Sciatic nerve (tissue), 2 donors: ENCODE results near the gene CIB2. TPM values are rescaled to one million over a fixed set of nuclear protein-coding genes. Genes with fewer than 3 reads are reported as not detected.

Experiments used
- ATAC-seq: fragments of 200-7000 bp; cut with Tn5 transposase; one replicate; pipeline ENCODE4 v1.9.1; 2020; ENCODE audit warnings: mild to moderate bottlenecking, moderate library complexity
- DNase-seq: peaks from one replicate; pipeline ENCODE4 v3.0.0-alpha.2; 2020; ENCODE audit warnings: low spot score
- intact Hi-C: fragments of 100-400 bp; cut with DNase I; formaldehyde crosslinking; loops from one replicate; pipeline ENCODE4 v1.14.2; 2022
- total RNA-seq: library from RNA; stranded (reverse); fragmentation: NEBNext Ultra II Directional; extraction: Animal tissue kit (Norgen Biotek cat#: 25700); gene quantifications from one replicate; pipeline ENCODE4 v1.2.1, GENCODE V29; 2021
- donor health status: DM: no; HTN: no; CAD: no.
- donor health status: DM: no; HTN: no; CAD: no.

Gene CIB2
- total RNA-seq, 1 donor from 2014 or later = 5.4 TPM

DNA sequence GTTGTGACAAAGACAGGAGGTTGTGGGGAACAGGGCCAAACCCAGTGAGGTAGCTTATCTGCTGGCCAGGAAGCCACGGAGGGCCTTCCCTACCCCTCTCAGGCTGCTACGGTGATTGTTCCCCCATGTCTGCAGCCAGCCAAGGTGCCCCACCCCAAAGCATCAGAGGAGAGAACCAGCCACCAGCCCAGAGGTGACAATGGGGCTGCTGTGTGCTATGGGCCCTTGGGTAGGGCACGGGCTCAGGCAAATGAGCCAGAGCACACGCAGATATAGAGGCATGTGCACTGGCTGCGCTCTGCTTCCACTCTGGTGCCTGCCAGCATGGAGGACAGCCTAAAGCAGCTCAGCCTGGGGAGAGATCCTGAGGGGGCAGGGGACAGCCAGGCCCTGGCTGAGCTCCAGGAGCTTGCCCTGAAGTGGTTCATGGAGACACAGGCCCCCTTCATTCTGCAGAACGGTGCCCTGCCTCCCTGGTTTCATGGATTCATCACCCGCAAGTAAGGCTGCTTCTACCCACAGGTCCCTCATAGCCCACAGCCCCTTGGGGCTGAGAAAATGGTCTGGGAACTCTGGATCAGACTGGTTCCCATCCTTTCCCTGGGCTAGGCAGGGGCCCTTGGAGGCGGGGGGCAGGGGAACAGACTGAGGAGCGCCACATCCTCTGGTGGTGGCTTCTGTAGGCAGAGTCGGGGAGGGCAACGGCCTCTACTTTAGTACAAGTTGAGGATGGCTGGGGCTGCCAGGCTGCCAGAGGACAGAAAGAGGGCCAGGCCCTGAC lies 38.8 kb downstream of the CIB2 start, which contains the start of gene SH2D7:
Gene SH2D7 (plus strand): TSS at position 301 of the 781 bp plus-strand sequence. CDS start 24 bp downstream, at position 325.
- ATAC-seq (peak; percentile 8), DNase-seq (peak; percentile 56)
- intact Hi-C loops = no loop called here

DNA sequence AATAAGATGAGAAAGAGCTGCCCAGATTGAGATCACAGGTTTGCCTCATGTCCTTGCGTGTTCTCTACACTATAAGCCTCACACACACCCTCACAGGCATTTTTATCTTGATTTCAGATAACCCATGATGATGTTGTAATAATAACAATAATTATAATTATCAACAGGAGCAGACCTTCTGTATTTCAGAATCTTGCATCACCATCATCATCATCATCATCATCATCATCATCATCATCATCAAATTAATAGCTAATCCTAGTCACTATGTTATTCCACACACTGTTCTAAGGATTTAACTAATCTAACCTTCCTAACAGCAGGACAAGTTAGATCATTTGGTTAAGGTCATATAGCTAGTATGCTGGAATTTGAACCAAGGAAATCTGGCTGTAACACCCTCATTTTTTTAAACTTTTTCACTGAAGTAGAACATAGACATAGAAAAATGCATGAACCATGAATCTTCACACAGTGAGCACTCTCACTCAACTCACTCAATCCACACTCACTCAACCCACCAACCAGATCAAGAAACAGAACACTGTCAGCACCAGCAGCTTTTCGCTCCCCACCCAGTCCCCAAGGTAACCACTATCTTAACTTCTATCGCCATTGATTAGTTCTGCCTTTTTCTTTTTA lies 40.7 kb downstream of the CIB2 start:
- no peak for ATAC-seq
- intact Hi-C loops = no loop called here
- no peak for DNase-seq

DNA sequence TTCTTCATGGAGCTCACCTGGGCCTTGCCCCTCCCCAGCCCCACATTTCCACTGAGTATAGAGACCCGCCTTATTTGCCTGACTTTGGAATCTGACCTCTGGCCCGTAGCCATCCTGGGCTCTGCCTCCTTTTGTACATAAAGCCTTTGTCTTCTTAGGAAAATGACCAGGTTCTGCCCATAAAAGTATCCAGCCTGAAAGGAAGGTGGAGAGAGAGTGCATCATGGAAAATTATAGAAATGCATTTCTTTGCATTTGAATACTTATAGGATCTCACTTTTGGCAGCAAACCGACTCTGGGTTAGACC lies 42.5 kb downstream of the CIB2 start:
- no peak for DNase-seq
- intact Hi-C loops = no loop called here
- no peak for ATAC-seq

DNA sequence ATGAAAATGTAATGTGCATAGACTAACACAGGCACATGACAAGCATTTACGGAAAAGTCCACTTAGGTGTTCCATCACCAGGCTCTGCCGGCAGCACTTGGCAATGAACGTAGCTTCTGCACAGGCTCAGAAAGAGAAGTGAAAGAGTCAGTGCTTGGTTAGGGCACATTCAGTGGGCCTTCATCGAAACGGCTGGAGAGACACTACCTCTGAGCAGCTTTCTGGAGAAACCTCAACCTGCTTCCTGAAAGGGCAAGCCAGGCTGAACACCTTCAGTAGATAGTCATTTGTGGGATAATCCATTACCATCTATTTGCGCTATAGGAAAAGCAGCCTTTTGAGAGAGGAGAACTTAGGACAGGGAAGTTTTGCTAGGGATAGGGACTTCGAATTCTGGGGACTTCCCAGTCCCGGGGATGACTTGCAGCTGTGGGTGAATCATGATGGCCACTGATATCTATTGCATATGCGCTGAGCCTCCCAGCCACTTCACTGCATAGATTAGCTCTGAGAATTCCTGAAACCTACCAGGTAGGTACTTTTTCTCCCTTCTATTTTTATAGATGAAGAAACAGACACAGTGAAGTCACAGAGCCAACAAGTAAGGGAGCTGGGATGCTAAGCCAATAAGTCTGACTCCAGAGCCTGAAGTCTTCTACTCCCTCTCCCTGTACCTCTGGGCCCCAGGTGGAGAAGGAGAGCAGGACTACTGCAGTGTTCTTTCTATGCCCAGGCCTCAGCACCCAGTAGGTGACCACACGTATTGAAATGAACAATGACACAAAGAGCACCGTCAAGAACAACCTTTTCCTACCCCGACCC lies 43.1 kb downstream of the CIB2 start:
- intact Hi-C loops = no loop called here
- ATAC-seq (peak; percentile 10), DNase-seq (no peak)

DNA sequence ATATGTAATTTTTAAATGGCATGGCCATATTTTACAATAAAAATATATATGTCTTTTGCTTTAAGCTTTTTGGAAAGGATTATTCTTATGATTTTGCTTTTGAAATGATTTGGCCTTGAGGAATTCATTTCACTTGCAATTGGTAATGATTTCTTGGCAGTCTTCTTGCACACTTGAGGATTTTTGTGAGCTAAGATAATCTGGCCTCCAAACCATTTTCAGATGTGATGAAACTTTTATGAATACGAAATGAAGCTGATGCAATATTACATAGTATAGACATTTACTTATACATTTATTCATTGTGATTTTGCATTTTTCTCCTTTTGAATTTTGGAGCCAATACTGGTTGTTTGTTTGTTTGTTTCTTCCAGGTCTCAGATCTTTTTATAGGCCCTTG lies 45.3 kb downstream of the CIB2 start:
- ATAC-seq (no peak), DNase-seq (no peak)
- intact Hi-C loops = no loop called here

DNA sequence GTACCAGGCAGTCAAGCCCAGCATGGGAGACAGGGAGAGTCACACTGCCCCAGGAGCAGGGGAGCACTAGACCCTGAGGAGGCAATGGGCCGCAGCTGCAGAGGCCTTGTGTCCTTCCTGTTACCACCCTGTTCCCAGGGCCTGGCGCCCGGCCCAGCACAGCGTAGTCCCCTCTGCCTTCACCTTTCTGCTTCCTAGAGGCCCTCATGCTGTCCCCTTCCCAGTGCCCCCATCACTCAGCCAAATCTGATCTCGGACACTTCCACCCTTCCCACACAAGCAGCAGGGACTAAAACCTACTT lies 46.8 kb downstream of the CIB2 start:
- DNase-seq = peak; percentile 57
- intact Hi-C loops = no loop called here

DNA sequence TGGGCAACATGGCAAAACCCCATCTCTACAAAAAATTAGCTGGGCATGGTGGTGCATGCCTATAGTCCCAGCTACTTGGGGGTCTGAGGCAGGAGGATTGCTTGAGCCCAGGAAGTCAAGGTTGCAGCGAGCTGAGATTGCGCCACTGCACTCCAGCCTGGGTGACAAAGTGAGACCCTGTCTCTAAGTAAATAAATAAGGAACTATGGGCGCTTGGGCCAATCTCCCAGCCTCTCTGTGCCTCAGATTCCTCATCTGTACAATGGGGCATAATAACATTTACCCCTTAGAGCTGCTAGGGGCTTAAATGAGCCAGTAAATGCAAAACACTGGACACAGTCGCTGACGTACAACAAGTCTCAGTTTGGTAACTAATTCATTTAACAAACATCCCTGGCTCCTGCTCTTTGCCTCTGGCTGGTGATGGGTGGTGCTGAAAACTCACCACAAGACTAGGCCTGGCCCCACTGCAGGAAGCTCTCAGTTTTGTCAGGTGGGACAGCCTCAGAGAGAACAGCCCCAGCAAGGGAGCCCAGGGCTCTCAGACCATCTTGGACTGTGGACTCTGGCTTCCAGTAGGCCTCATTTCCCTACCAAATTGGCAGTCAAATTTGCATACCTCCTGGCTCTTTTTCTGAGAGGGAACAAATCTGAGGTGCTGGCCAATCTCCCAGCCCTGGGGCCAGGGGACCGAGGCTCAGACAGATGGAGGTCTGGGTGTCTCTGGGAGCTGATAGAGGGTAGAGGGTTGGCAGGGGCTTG lies 47.4 kb downstream of the CIB2 start:
- no peak for ATAC-seq
- no peak for DNase-seq
- intact Hi-C loops = no loop called here

More for the DNA sequence above, 46.8 kb downstream of the CIB2 start:
- ATAC-seq = no peak

DNA sequence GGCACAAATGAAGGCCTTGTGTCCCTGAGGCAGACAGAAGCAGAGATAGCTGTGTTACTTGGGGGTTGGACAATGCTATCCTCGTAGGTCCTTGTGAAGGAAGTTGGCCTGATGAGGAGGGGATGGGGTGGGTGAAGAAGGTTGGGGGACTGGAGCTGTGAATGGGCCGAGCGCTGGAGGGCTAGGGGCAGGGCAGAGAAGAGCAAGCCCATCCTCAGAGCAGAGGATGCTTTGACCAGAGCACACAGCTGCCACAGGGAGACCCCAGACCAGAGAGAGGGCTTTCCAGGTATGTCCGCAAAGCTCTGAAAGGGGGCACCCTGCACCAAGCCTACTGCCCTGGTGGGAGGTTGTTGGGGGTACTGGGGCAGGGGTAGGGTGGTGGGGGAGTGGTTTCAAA lies 48.1 kb downstream of the CIB2 start:
- ATAC-seq (no peak), DNase-seq (peak; percentile 40)
- intact Hi-C loops = no loop called here

DNA sequence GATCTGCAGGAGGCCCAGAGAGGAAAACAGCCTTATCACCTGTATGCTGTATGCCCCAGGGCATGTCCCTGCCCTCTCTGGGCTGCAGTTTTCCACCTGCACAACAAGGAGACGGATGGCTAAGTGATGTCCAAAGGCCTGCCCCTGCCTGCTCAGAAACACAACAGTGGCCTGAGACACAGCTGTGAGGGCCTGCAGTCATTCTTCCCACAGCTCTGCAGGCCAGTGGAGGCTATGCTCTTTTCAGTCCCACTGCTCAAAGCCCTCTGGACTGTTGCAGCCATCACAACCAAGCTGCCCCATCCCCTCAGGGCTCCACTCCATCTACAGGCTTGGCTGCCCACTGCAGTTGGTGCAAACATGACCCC lies 48.5 kb downstream of the CIB2 start:
- ATAC-seq (no peak), DNase-seq (no peak)
- intact Hi-C loops = no loop called here

DNA sequence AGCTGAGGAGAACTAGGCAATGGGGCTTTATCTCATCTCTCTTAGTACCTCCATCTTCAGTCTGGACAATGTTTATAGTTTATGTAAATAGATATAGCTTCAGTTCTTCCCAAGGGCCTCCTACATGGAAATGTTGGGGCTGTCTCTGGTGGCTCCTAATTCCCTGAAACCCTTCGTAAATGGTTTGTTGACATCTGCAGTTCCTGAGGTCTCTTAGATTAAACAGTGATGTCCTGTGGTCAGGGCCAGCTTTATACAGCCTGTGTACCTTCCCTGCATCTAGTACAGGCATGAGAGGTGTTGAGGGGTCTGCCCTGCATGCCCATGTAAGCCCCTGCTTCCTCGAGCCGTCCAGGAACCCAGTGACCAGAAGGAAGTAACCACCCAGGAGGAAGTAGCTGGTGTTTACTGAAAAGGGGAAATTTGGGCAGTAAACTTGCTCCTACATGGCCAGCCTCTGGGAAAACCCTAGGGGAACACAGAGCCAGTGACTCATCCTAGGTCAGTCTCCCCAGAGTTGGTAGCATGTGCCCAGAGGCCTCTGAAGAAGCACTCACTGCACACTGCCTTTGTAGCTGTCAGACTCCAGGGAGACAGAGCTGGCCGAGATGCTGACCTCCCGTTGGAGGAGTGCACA lies 49.0 kb downstream of the CIB2 start:
- intact Hi-C loops = no loop called here
- DNase-seq = peak; percentile 53

DNA sequence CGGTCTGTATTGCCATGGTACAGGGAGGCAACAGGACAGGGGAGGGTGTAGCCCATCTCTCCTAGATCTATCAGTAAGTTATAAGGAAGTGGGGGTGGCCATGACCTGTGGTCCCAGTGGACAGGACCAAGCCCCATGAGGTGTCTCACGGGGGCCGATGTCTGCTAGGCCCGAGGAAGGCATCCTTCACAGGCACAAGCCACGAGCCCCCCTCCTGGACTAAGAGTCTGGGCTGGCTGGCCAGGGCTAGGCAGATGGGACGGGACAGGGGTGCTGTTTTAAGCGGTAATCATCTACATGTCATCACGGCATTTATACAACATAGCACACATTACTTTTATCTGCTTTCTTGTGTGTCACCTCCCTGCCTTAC lies 51.2 kb downstream of the CIB2 start:
- ATAC-seq (no peak), DNase-seq (no peak)
- intact Hi-C loops = no loop called here

More for the DNA sequence above, 49.0 kb downstream of the CIB2 start:
- ATAC-seq = no peak

DNA sequence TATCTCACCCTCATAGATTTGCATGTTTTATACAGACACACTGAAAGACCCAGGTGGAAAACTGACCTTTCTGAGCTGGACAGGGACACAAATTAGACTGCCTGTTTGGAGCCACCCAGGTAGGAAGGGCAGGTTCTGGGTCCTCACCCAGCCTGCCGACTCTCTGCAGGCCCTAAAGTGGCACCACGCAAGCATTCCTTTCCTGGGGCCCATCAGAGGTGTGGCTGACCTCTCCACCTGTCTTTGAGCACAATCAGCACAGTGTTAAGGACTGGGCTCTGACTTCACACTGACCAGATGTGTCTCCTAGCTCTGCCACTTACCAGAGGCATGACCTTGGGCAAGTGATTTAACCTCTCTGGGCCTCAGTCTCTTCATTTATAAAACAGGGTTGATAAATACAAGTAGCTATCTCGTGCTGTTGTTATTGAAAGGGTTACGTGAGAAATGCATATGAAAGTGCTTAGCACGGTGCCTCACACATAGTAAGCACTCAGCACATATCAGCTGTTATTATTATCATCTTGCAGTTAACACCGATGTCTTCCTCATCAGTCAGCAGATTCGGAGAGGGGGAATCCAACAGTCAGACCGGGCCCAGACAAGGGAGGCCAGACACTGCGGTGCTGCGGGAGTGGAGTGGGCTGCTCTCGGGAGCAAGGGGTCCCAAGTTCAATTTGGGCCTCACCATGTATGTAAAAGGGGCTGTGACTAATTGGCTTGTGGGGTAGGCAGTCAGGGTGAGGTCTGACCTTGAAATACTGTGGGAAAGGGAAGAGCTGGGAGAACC lies 51.8 kb downstream of the CIB2 start:
- DNase-seq = no peak
- ATAC-seq = no peak
- intact Hi-C loops = no loop called here

DNA sequence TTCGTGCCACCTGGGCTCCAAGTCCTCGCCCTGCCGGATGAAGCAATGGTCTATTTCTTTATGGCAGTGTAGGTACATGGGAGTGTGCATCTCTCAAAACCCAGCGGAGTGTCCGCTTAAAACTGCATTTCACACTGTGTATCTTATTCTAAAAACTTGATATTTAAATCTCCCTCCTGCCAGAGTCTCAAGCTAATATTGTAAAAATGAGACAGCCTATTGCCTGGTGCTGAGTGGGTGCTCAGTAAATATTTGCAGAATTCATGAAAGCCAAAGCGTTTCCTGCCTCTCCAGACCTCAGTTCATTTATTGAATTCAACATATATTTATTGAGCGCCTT lies 53.4 kb downstream of the CIB2 start:
- intact Hi-C loops = no loop called here
- ATAC-seq (no peak), DNase-seq (no peak)

DNA sequence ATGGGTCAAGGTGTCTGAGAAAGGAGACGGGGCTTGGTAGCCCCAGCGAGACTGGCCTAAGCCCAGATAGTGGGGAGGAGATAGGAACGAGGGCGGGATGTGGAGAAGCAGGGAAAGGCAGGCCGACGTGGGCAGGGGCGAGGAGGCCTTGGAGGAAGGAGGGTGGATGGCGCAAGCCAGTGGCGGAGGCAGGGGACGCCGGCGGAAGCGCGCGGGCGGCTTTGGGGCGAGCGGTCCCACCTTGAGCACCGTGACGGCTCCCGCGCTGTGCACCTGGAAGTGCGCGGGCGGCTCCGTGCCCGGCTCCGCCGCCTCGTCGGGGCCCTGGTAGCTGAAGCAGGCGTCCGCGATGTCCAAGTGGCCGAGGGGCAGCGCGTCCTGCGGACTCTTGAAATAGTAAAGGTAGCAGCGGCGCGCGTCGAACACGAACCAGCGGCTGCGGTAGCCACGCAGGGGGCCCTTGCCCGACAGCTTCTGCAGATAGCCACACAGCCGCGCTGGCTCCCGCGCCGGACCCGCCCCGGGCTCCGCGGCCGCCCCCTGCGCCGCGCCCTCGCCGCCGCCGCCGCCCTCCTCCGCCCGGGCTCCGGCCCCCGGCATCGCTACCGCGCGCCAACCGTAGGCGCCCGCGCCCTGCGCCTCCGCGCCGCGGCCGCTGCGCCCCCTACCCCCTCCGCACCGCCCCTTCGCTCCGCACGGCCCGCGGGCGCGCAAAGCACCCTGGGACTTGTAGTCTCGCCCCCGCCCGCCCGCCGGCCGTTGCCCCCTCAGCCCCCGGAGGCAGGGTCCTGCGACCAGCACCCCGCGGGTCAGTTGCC lies 54.0 kb downstream of the CIB2 start, which contains the start of gene TBC1D2B:
Gene TBC1D2B (minus strand): TSS at position 659 of the 818 bp plus-strand sequence. CDS start 59 bp downstream, at position 600.
- intact Hi-C loops = no loop called here
- peak; percentile 86 for DNase-seq
- peak; percentile 67 for ATAC-seq

DNA sequence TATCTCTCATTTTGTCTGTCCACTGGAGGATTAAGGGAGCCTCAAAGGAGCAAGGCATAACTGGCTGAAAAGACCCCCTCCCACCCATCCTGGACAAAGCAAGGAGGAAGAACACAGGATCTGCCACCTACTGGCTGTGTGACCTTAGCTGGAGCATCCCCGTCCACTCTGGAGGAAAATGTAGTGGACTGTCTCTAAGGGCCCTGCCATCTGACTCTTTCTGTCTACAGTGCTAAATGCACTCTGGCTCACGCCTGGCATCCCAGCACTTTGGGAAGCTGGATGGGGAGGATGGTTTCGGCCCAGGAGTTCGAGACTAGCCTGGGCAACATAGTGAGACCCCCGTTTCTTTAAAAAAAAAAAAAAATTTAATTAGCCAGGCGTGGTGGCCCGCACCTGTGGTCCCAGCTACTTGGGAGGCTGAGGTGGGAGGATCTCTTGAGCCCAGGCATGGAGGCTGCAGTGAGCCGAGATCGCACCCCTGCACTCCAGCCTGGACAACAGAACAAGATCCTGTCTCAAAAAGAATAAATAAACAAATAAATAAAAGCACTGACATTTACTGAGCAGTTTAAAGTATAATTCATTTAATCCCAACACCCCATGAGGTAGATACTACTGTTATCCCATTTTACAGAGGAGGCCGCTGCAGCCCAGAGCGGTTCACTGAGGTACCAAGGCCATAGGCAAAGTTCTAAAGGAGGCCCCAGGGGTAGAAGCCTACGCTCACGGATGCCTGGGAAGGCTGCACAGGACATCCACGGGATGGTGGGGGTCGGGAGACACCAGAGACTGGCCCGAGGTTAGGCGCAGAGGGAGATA lies 54.8 kb downstream of the CIB2 start:
- ATAC-seq (peak; percentile 36), DNase-seq (no peak)
- intact Hi-C loops = no loop called here

DNA sequence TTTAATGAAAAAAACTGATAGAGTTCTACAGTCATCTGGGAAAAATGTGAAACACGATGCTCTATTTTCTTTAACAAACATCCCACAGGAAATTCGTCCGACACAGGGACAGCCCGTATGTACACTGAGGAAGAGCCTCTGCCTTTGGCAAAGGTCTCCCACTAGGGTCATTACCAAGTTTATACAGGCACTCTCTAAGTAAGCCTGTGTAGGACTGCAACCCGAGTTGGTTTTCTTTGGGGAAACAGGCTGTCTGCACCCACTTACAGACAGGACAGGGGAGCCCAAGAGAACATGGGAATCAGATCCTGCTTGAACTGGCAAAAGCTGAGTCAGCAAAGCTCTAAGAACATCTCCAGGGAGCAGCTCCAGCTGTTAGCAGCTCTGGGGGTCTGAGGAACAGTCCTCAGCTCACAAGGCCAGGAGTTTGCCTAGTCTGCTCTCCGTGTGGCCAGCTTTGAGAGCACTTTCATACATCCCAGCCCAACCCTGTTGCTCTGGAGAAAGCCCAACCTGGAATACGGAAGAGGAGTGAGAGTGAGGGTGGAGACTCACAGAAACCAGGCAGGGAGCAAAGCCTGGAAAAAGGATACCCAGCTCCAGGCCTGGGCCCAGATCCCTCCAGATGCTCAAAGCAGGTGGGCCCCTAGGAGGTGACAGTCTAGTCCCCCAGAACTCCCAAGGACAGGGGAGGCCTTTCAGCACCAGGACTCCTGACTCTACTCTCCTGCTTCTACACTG lies 55.6 kb downstream of the CIB2 start:
- no peak for DNase-seq
- intact Hi-C loops = no loop called here
- peak; percentile 74 for ATAC-seq
